Measurements from ENCODE around the gene ABI2.
"Not testable (repeated sequence)": the region's sequence is repeated elsewhere in the genome, so short reads cannot be mapped to it uniquely, and the experiment has no call there.

Gene ABI2

DNA sequence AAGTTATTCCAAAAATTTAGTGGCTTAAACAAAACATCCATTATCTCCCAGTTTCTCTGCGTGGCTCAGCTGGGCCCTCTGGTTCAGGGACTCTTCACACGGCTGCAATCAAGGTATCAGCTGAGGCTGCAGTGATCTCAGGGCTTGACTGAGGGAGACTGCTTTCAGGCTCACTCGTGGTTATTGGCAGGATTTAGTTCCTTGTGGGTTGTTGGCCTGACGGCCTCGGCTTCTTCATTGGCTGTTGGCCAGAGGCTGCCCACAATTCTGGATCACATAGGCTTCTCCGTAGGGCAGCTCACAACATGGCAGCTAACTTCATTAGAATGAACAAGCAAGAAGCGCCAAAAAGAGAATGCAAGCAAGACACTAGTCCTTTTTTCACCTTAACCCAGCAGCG is 90.1 kb downstream of the ABI2 start:
- no peak overlapping the region for H3K4me3 ChIP-seq (ENCODE audit: control insufficient read depth, low read depth, low read length)
- no peak for TF ChIP-seq CTCF (IDR thresholded peaks at IDR 0.05; ENCODE audit: control insufficient read depth, insufficient read depth, low read depth, low read length, missing control alignments)
- no peak for DNase-seq (ENCODE audit: low read depth)

DNA sequence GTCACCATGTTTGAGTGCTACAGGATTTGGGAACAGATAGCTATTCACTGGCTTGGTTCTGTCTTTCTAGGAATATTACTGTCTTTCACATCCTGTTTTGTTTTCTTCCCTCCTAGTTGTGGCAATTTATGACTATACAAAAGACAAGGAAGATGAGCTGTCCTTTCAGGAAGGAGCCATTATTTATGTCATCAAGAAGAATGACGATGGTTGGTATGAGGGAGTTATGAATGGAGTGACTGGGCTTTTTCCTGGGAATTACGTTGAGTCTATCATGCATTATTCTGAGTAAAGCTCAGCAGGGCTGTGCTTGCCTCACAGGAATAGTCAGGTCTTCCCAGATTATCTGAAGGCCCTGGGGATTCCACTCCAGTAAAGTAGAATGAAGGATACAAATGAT is 98.9 kb downstream of the ABI2 start:
- DNase-seq (ENCODE audit: low read depth): no peak
- H3K4me3 ChIP-seq (ENCODE audit: control insufficient read depth, low read depth, low read length): no peak overlapping the region
- no peak for TF ChIP-seq CTCF (IDR thresholded peaks at IDR 0.05; ENCODE audit: control insufficient read depth, insufficient read depth, low read depth, low read length, missing control alignments)

DNA sequence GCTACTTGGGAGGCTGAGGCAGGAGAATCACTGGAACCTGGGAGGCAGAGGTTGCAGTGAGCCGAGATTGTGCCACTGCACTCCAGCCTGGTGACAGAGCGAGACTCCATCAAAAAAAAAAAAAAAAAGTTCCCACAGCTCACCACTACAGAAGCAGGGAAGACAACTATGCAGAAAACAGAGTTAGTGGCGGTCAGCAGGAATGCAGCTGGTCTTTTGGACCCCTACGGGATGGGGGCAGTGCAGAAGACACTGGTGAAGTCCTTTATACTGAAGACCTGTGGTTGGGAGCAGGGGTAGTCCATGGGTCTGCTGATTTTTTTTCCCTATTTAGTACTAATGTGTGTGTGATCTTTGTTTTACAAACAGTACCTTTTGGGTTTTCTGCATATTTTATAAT is 101.4 kb downstream of the ABI2 start:
- not testable (repeated sequence) for H3K4me3 ChIP-seq (ENCODE audit: control insufficient read depth, low read depth, low read length); DNase-seq (ENCODE audit: low read depth)

- no peak for DNase-seq (ENCODE audit: low read depth)
- TF ChIP-seq CTCF (IDR thresholded peaks at IDR 0.05; ENCODE audit: control insufficient read depth, insufficient read depth, low read depth, low read length, missing control alignments): no peak
- H3K4me3 ChIP-seq (ENCODE audit: control insufficient read depth, low read depth, low read length): no peak overlapping the region
Measured at GRCh38 chr2:203431391-203432185, 103.4 kb downstream of the ABI2 start.

DNA sequence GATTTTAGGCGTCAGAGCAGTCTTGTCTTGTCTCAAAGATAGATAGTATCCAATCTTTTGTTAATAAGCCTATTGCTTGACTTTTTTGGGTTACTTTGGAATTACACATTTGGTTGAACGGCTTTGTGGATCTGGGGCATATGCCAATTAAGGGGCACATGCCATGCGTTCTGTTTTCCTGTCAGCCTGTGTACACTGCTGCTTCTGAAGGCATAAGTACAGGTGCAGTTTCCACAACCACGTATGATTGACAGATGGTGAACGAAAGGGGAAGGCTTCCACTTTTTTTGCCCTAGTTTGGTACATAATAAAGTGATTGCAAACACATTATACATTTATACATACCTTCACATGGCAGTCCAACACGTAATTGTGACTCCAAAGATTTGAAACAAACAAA is 104.6 kb downstream of the ABI2 start:
- no peak overlapping the region for H3K4me3 ChIP-seq (ENCODE audit: control insufficient read depth, low read depth, low read length)
- DNase-seq (ENCODE audit: low read depth): no peak
- no peak for TF ChIP-seq CTCF (IDR thresholded peaks at IDR 0.05; ENCODE audit: control insufficient read depth, insufficient read depth, low read depth, low read length, missing control alignments)

GRCh38 chr2:203436496-203436895 is 108.3 kb downstream of the ABI2 start:
- no peak overlapping the region for H3K4me3 ChIP-seq (ENCODE audit: control insufficient read depth, low read depth, low read length)
- no peak for DNase-seq (ENCODE audit: low read depth)
- no peak for TF ChIP-seq CTCF (IDR thresholded peaks at IDR 0.05; ENCODE audit: control insufficient read depth, insufficient read depth, low read depth, low read length, missing control alignments)

DNA sequence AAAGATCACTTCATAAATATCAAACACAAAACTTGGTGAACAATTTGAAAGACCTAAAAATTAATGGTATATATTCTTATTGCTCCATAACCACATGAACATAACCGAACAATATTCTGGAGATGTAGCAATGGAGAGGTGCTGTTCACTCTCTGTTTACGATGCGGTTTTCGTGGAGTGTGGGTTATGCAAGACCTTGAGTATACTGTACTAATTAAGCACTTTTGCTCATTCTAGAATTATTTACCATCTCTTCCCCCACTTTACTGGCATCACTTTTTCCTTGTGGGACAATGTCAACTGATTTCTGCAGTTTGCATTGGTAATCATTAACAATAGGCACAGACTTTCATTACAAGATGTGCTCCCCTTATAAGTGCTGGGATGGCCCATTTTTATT is 109.3 kb downstream of the ABI2 start:
- no peak for DNase-seq (ENCODE audit: low read depth)
- TF ChIP-seq CTCF (IDR thresholded peaks at IDR 0.05; ENCODE audit: control insufficient read depth, insufficient read depth, low read depth, low read length, missing control alignments): no peak
- H3K4me3 ChIP-seq (ENCODE audit: control insufficient read depth, low read depth, low read length): no peak overlapping the region

Measured in AG09309 (cell line).